ENCODE results near the gene RAF1.

RAF1 gene

GRCh38 chr3:12663936-12664908 lies at the start of gene RAF1:
Gene RAF1 (minus strand): TSS chr3:12664117. CDS start chr3:12618721, 45,396 bp downstream.
- H3F3A ChIP-seq (ENCODE audit: insufficient read depth) = peaks cover 17% of the 10 kb centered on the region; the same call in 1 of the 2 replicates
- peak within 1 kb of the TSS; percentile 87 for H3K27ac ChIP-seq (ENCODE audit: low read depth, low read length)
- no peaks in the 10 kb centered on the region for H3K27me3 ChIP-seq (ENCODE audit: low read length)
- peak within 1 kb of the TSS; percentile 98 for H3K9ac ChIP-seq (ENCODE audit: low read length)
- no peaks in the 10 kb centered on the region for H3K36me3 ChIP-seq (ENCODE audit: low read length)
- TF ChIP-seq CTCF (IDR thresholded peaks at IDR 0.05; ENCODE audit: insufficient read depth, low read length, poor library complexity, severe bottlenecking) (no peak), EZH2phosphoT487 (conservative IDR thresholded peaks at IDR 0.05; ENCODE audit: low read length) (no peak)
- peak within 1 kb of the TSS; percentile 73 for H3K4me2 ChIP-seq (ENCODE audit: low read depth, low read length, poor library complexity, severe bottlenecking)
- peak within 1 kb of the TSS; percentile 79 for H3K4me3 ChIP-seq (ENCODE audit: insufficient read depth, low read length, poor library complexity, severe bottlenecking)
- no peaks in the 10 kb centered on the region for H3K9me3 ChIP-seq (ENCODE audit: insufficient read depth, low read length)
- peak within 1 kb of the TSS; percentile 95 for H2AFZ ChIP-seq (ENCODE audit: low read depth, low read length, severe bottlenecking)
- no peaks in the 10 kb centered on the region for H3K9me2 ChIP-seq (replicated peaks; ENCODE audit: insufficient read depth, low read length)
- H4K20me1 ChIP-seq (ENCODE audit: low read depth, low read length) = 0 out of 2 replicates have a peak, but pooled peaks cover 7% of the 10 kb centered on the region
- H3K79me2 ChIP-seq (ENCODE audit: insufficient read depth, low read length) = peaks cover 46% of the 10 kb centered on the region

- Histone ChIP-seq H3K9ac (ENCODE audit: low read length) (no peak overlapping the region), H3K27ac (ENCODE audit: low read depth, low read length) (no peak overlapping the region), H4K20me1 (ENCODE audit: low read depth, low read length) (no peaks in the 10 kb centered on the region), H3K36me3 (ENCODE audit: low read length) (no peaks in the 10 kb centered on the region), H2AFZ (ENCODE audit: low read depth, low read length, severe bottlenecking) (no peak overlapping the region), H3K79me2 (ENCODE audit: insufficient read depth, low read length) (no peaks in the 10 kb centered on the region), H3K9me2 (replicated peaks; ENCODE audit: insufficient read depth, low read length) (no peaks in the 10 kb centered on the region), H3K4me3 (ENCODE audit: insufficient read depth, low read length, poor library complexity, severe bottlenecking) (no peak overlapping the region), H3F3A (ENCODE audit: insufficient read depth) (no peaks in the 10 kb centered on the region), H3K4me2 (ENCODE audit: low read depth, low read length, poor library complexity, severe bottlenecking) (no peak overlapping the region), H3K9me3 (ENCODE audit: insufficient read depth, low read length) (no peaks in the 10 kb centered on the region), H3K27me3 (ENCODE audit: low read length) (no peaks in the 10 kb centered on the region)
- TF ChIP-seq CTCF (IDR thresholded peaks at IDR 0.05; ENCODE audit: insufficient read depth, low read length, poor library complexity, severe bottlenecking) (no peak), EZH2phosphoT487 (conservative IDR thresholded peaks at IDR 0.05; ENCODE audit: low read length) (no peak)
Measured at GRCh38 chr3:12710062-12710461, 46.1 kb upstream of the RAF1 start.

- Histone ChIP-seq H3F3A (ENCODE audit: insufficient read depth) (no peaks in the 10 kb centered on the region), H3K27me3 (ENCODE audit: low read length) (no peaks in the 10 kb centered on the region), H3K4me2 (ENCODE audit: low read depth, low read length, poor library complexity, severe bottlenecking) (no peak overlapping the region), H3K9ac (ENCODE audit: low read length) (no peak overlapping the region), H3K36me3 (ENCODE audit: low read length) (no peaks in the 10 kb centered on the region), H3K27ac (ENCODE audit: low read depth, low read length) (no peak overlapping the region), H3K79me2 (ENCODE audit: insufficient read depth, low read length) (no peaks in the 10 kb centered on the region), H3K9me3 (ENCODE audit: insufficient read depth, low read length) (no peaks in the 10 kb centered on the region), H2AFZ (ENCODE audit: low read depth, low read length, severe bottlenecking) (no peak overlapping the region), H3K4me3 (ENCODE audit: insufficient read depth, low read length, poor library complexity, severe bottlenecking) (no peak overlapping the region), H4K20me1 (ENCODE audit: low read depth, low read length) (no peaks in the 10 kb centered on the region), H3K9me2 (replicated peaks; ENCODE audit: insufficient read depth, low read length) (no peaks in the 10 kb centered on the region)
- TF ChIP-seq CTCF (IDR thresholded peaks at IDR 0.05; ENCODE audit: insufficient read depth, low read length, poor library complexity, severe bottlenecking) = no peak
- TF ChIP-seq EZH2phosphoT487 (conservative IDR thresholded peaks at IDR 0.05; ENCODE audit: low read length) = no peak
Measured at GRCh38 chr3:12709334-12709733, 45.4 kb upstream of the RAF1 start.

Data from SU-DHL-6 (cell line).